Lung (tissue), 12 donors: Measurements from ENCODE around the gene SKAP2. TPM values are rescaled to one million over a fixed set of nuclear protein-coding genes. Genes with fewer than 3 reads are reported as not detected.

Experiments used
- ATAC-seq: fragments of 200-7000 bp; cut with Tn5 transposase; one replicate; pipeline ENCODE4 v1.9.1; 2020; ENCODE audit warnings: moderate number of reproducible peaks; ENCODE audit not compliant: insufficient read depth, low FRiP score
- DNase-seq, 3 donors: peaks; one replicate each; pipeline ENCODE4 v3.0.0-alpha.2; 2013 to 2017
- H3K27ac ChIP-seq, 2 donors: one replicate each; pipeline ENCODE4 v1.5.1; 2013; ENCODE audit warnings: mild to moderate bottlenecking in 2 of 2, moderate library complexity in 2 of 2, control low read depth in 1 of 2, inconsistent platforms in 1 of 2, low read depth in 1 of 2, low read length in 1 of 2
- H3K27me3 ChIP-seq, 3 donors: one replicate each; pipeline ENCODE4 v1.5.1; 2013; ENCODE audit warnings: low read length in 2 of 3; ENCODE audit not compliant: control insufficient read depth in 3 of 3, insufficient read depth in 3 of 3
- H3K36me3 ChIP-seq, 4 donors: one replicate each; pipeline ENCODE4 v1.5.1; 2013; ENCODE audit warnings: low read length in 4 of 4, mild to moderate bottlenecking in 1 of 4, moderate library complexity in 1 of 4; ENCODE audit not compliant: control insufficient read depth in 4 of 4, insufficient read depth in 4 of 4
- H3K4me1 ChIP-seq, 5 donors: one replicate each; pipeline ENCODE4 v1.5.1; 2013; ENCODE audit warnings: low read length in 5 of 5, mild to moderate bottlenecking in 2 of 5, moderate library complexity in 1 of 5; ENCODE audit not compliant: control insufficient read depth in 5 of 5, insufficient read depth in 5 of 5
- H3K4me3 ChIP-seq: one replicate; pipeline ENCODE4 v1.5.1; 2013; ENCODE audit warnings: mild to moderate bottlenecking, control low read depth, moderate library complexity
- H3K9ac ChIP-seq, 2 donors: one replicate each; pipeline ENCODE4 v1.5.1; 2013; ENCODE audit warnings: low read length in 2 of 2, control low read depth in 1 of 2; ENCODE audit not compliant: insufficient read depth in 1 of 2
- H3K9me3 ChIP-seq, 4 donors: one replicate each; pipeline ENCODE4 v1.5.1; 2013; ENCODE audit warnings: low read length in 3 of 4, mild to moderate bottlenecking in 1 of 4, moderate library complexity in 1 of 4; ENCODE audit not compliant: control insufficient read depth in 4 of 4, insufficient read depth in 3 of 4
- WGBS, 2 donors: extraction: QIAGEN DNeasy Blood & Tissue Kit; methylation state at CpG; one replicate each; pipeline ENCODE4 v1.1.7; 2013; 5-methylcytosine and 5-hydroxymethylcytosine counted together
- polyA plus RNA-seq, 2 donors: library from polyadenylated mRNA; stranded (reverse); fragments of 200-250 nt; gene quantifications; one replicate each; pipeline ENCODE4 v1.2.1, GENCODE V29; 2013
- total RNA-seq, 2 donors: library from RNA; depleted of rRNA in 1 of 2; stranded (reverse); fragments of >200 nt in 1 of 2; gene quantifications; one replicate each; pipeline ENCODE4 v1.2.1, GENCODE V29; 2014 to 2021
- TF ChIP-seq, protein P1 (sequence below): IDR thresholded peaks from 2 replicates; pipeline ENCODE4 v1.5.1; 2012; ENCODE audit warnings: mild to moderate bottlenecking; ENCODE audit errors: control extremely low read depth, extremely low read depth
- donor health status: control.
- donor health status: control.
- donor health status: Bipolar disorder and iron deficiency.
- donor health status: healthy.
- donor health status: DM: yes; HTN: yes; CAD: no.

The SKAP2 gene
- total and polyA plus RNA-seq, 4 donors = 9.2 to 40.1 (median 35.8) TPM

DNA sequence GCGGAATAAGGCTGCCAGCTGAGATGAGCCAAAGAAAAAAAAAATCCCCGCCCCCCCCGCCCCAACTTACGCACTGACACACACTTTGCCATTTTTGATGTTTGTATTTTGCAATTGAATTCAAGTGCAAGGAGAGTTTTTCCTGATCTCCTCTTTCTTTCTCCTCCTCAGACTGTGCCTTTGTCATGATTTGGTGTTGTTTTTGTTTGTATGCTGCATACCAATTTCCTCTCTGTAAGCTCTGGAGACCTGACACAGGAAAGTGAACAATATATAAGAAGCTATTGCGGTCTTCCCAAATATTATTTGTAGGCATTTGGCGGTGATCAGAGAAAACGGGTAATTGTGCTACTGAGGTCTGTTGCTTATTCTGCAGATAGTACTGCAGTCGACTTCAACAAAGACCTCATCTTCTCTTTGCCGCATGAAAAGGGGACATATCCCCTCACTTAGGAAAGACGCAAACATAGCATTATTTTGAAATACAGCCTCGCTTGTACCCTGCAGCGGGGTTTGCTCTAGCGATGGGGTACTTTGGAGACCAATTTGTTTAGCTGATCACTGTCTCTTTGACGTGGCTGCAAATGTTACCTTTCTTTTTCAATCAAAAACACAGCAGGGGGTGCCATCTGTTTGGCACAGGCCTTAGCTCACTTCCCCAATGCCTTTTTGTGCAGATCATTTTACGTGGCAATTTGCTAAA lies 206.6 kb downstream of the SKAP2 start:
- 80 to 83% methylated on average over 15 of the region's 15 CpGs for WGBS, 2 donors
- no peaks in the 10 kb centered on the region for H3K9me3 ChIP-seq
- no peak overlapping the region for H3K4me3 ChIP-seq
- H3K27me3 ChIP-seq = peaks cover 0 to 6% (median 0%) of the 10 kb centered on the region in 3 donors
- H3K36me3 ChIP-seq = no peaks in the 10 kb centered on the region
- H3K4me1 ChIP-seq = peaks cover 0 to 21% (median 4%) of the 10 kb centered on the region in 5 donors
- ATAC-seq = no peak
- no peak overlapping the region for H3K27ac ChIP-seq
- TF ChIP-seq, protein P1, sequence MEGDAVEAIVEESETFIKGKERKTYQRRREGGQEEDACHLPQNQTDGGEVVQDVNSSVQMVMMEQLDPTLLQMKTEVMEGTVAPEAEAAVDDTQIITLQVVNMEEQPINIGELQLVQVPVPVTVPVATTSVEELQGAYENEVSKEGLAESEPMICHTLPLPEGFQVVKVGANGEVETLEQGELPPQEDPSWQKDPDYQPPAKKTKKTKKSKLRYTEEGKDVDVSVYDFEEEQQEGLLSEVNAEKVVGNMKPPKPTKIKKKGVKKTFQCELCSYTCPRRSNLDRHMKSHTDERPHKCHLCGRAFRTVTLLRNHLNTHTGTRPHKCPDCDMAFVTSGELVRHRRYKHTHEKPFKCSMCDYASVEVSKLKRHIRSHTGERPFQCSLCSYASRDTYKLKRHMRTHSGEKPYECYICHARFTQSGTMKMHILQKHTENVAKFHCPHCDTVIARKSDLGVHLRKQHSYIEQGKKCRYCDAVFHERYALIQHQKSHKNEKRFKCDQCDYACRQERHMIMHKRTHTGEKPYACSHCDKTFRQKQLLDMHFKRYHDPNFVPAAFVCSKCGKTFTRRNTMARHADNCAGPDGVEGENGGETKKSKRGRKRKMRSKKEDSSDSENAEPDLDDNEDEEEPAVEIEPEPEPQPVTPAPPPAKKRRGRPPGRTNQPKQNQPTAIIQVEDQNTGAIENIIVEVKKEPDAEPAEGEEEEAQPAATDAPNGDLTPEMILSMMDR = no peak
- DNase-seq = peak in 1 of 3 donors; percentile 16
- H3K9ac ChIP-seq = no peak overlapping the region

DNA sequence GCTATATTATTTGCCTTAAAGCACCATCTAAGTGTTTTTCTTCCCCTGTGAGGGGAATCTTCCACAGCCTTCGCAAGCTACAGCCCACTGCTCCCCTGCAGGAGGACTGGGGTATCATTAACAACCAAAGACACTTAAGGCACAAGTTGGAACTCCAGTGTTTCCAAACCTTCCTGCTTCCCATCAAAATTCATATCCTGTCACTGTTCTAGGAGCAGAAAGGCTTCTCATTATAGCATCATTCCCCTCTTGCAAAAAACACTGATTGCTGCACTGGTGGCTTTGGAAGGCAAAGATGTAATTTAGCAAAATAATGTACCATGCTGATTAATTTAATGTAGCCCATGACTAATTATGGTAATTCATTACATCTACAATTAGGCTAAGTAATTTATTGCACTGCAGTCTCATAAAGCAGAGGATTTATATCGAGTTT lies 207.2 kb downstream of the SKAP2 start:
- Histone ChIP-seq H3K9me3 (no peaks in the 10 kb centered on the region), H3K27me3 (peaks cover 0 to 6% (median 0%) of the 10 kb centered on the region in 3 donors), H3K36me3 (no peaks in the 10 kb centered on the region), H3K4me1 (peaks cover 0 to 21% (median 4%) of the 10 kb centered on the region in 5 donors), H3K9ac (no peak overlapping the region), H3K27ac (no peak overlapping the region), H3K4me3 (no peak overlapping the region)
- TF ChIP-seq, protein P1 = no peak
- 88 to 92% methylated on average over 2 of the region's 2 CpGs for WGBS, 2 donors
- DNase-seq = peak in 1 of 3 donors; percentile 17
- ATAC-seq = no peak

DNA sequence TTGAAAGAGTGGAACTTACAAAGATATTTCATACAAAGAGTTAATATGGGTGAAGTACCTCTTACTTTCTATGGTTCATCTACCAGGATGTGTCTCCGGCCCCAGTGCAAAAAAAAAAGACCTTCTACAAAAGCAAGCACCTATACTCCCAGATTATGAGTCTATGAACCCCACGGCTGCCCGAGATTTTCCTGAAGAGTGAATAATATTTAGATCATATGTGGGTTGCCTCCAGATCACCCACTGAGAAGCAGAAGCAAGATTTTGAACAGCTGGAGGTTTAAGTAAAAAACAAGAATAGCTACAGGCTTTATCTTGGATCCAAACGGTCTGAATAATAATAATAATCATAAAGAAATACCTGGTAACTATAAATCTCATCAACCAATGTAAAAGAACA lies 207.7 kb downstream of the SKAP2 start:
- Histone ChIP-seq H3K9ac (no peak overlapping the region), H3K9me3 (no peaks in the 10 kb centered on the region), H3K27me3 (peaks cover 0 to 6% (median 0%) of the 10 kb centered on the region in 3 donors), H3K4me3 (no peak overlapping the region), H3K36me3 (no peaks in the 10 kb centered on the region), H3K27ac (no peak overlapping the region), H3K4me1 (peaks cover 0 to 21% (median 4%) of the 10 kb centered on the region in 5 donors)
- no peak for ATAC-seq
- DNase-seq = no peak
- 86 to 89% methylated on average over 4 of the region's 4 CpGs for WGBS, 2 donors
- TF ChIP-seq, protein P1 = no peak

DNA sequence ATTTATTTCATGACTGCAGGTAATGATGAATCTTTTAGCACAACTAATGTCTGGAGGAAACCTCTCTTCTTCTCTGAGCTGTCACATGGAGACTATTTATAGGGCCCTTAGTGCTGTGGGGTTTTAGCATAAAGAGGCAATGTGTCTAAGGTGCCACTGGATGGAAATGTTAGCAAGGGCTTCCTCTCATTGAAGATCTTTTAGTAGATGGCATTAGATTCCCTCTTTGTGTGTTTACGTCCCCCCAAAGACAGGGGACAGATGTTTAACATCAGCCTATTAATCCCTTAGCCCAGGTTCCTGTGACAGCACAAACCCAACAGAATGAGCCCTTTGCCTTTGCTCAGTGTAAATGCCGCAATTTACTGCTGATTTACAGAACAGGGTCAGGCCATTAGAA lies 208.6 kb downstream of the SKAP2 start:
- WGBS, 2 donors = 88 to 94% methylated on average over 2 of the region's 2 CpGs
- H3K9me3 ChIP-seq = no peaks in the 10 kb centered on the region
- H3K36me3 ChIP-seq = no peaks in the 10 kb centered on the region
- ATAC-seq = no peak
- H3K27ac ChIP-seq = no peak overlapping the region
- peaks cover 0 to 21% (median 4%) of the 10 kb centered on the region in 5 donors for H3K4me1 ChIP-seq
- no peak overlapping the region for H3K9ac ChIP-seq
- no peak overlapping the region for H3K4me3 ChIP-seq
- no peak for DNase-seq
- TF ChIP-seq, protein P1 = no peak
- H3K27me3 ChIP-seq = peaks cover 0 to 6% (median 0%) of the 10 kb centered on the region in 3 donors
